Cardiac muscle cell (in vitro differentiated cells and primary cell): ENCODE measurements around the gene NCSTN. TPM values are rescaled to one million over a fixed set of nuclear protein-coding genes. Genes with fewer than 3 reads are reported as not detected.
A peak's percentile ranks its signal among the peaks of the same experiment; 100 is the strongest.

Experiments used
- DNase-seq, 2 donors: peaks; one replicate each; pipeline versions ENCODE4 v3.0.0 to v3.0.0-alpha.2; 2010 to 2017; ENCODE audit warnings: low read depth in 1 of 2, low spot score in 1 of 2
- H3K27ac ChIP-seq: fragments of 200-600 bp; sonication (generic); 2 replicates; pipeline ENCODE4 v1.5.1; 2016
- H3K27me3 ChIP-seq: fragments of 200-600 bp; sonication (generic); 2 replicates; pipeline ENCODE4 v1.6.0; 2016; ENCODE audit warnings: control low read depth
- H3K36me3 ChIP-seq: fragments of 200-600 bp; sonication (generic); 2 replicates; pipeline ENCODE4 v1.5.1; 2016; ENCODE audit warnings: control low read depth
- H3K4me1 ChIP-seq: fragments of 200-600 bp; sonication (generic); 2 replicates; pipeline ENCODE4 v1.8.1; 2017; ENCODE audit warnings: low read depth, mild to moderate bottlenecking, mixed run types
- H3K4me3 ChIP-seq: fragments of 200-600 bp; sonication (generic); 2 replicates; pipeline ENCODE4 v1.5.1; 2016; ENCODE audit warnings: mild to moderate bottlenecking
- H3K9me3 ChIP-seq: fragments of 200-600 bp; sonication (generic); 2 replicates; pipeline ENCODE4 v1.5.1; 2017; ENCODE audit warnings: low read depth, mild to moderate bottlenecking, control low read depth
- polyA plus RNA-seq: library from polyadenylated mRNA; unstranded; fragments of >200 nt; fragmentation: Nextera tagmentation; extraction: Ambion mirVana; gene quantifications from 2 replicates; pipeline ENCODE4 v1.2.1, GENCODE V29; 2016
- total RNA-seq: library from RNA; depleted of rRNA; stranded (reverse); fragments of >200 nt; gene quantifications from 2 replicates; pipeline ENCODE4 v1.2.3, GENCODE V29; 2016
- TF ChIP-seq, protein P1 (sequence below): IDR thresholded peaks from 2 replicates; pipeline ENCODE4 v1.5.1; 2012; ENCODE audit warnings: low read depth, mild to moderate bottlenecking, low read length

The NCSTN gene
- total and polyA plus RNA-seq, 2 experiments from 2014 or later, result 55.4 to 113 TPM

DNA sequence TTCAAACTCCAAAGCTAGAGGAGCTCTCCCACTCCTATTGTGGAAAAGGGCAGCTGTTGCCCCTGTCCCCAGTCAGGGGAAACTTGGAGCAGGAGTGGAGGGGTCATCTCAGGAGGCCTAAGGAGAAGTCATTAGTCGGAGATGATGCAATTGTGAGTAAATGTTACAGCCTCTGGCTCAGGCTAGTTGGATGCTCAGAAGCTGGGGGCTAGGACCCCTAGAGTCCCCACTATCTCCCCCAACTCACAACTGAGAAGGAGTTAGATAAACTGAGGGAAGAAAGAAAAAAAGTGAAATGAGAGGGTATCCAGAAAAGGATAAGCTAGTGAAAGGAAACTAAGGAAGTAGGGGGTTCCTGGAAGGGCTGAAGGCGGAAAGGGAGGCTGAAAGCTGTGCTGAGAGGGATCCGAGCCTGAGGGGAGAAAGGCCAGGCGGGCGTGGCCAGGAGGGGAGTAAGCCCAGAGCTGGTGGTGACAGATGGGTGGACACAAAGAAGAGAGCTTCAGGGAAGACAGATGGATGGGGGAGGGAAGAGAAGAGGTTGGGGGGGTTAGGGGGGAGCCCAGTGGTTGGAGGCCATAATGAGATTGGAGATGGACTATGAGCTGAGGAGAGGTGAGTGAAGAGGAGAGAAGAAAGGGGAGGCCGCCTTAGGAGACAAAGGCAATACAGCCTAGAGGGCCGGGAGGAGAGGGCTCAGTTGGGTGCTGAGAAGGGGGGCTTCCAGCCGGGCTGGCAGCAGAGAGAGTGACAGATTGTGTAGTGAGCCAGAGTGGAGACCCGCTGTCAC is 19.2 kb downstream of the NCSTN start:
- H3K27me3 ChIP-seq, result no peaks in the 10 kb centered on the region
- no peaks in the 10 kb centered on the region for H3K9me3 ChIP-seq
- H3K27ac ChIP-seq, result peak overlapping the region; percentile 67
- TF ChIP-seq, protein P1, sequence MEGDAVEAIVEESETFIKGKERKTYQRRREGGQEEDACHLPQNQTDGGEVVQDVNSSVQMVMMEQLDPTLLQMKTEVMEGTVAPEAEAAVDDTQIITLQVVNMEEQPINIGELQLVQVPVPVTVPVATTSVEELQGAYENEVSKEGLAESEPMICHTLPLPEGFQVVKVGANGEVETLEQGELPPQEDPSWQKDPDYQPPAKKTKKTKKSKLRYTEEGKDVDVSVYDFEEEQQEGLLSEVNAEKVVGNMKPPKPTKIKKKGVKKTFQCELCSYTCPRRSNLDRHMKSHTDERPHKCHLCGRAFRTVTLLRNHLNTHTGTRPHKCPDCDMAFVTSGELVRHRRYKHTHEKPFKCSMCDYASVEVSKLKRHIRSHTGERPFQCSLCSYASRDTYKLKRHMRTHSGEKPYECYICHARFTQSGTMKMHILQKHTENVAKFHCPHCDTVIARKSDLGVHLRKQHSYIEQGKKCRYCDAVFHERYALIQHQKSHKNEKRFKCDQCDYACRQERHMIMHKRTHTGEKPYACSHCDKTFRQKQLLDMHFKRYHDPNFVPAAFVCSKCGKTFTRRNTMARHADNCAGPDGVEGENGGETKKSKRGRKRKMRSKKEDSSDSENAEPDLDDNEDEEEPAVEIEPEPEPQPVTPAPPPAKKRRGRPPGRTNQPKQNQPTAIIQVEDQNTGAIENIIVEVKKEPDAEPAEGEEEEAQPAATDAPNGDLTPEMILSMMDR, result no peak
- H3K4me3 ChIP-seq, result no peak overlapping the region
- peak; percentile 28 to 39 for DNase-seq
- H3K36me3 ChIP-seq, result no peaks in the 10 kb centered on the region
- H3K4me1 ChIP-seq, result peaks cover 16% of the 10 kb centered on the region

GRCh38 chr1:160363010-160363409 is 19.8 kb downstream of the NCSTN start:
- H3K27me3 ChIP-seq, result no peaks in the 10 kb centered on the region
- no peak overlapping the region for H3K4me3 ChIP-seq
- H3K4me1 ChIP-seq, result peaks cover 16% of the 10 kb centered on the region
- TF ChIP-seq, protein P1, result no peak
- H3K9me3 ChIP-seq, result no peaks in the 10 kb centered on the region
- no peak for DNase-seq
- no peaks in the 10 kb centered on the region for H3K36me3 ChIP-seq
- peak overlapping the region; percentile 67 for H3K27ac ChIP-seq

GRCh38 chr1:160363951-160364735 is 21.0 kb downstream of the NCSTN start:
- H3K27ac ChIP-seq, result no peak overlapping the region

DNA sequence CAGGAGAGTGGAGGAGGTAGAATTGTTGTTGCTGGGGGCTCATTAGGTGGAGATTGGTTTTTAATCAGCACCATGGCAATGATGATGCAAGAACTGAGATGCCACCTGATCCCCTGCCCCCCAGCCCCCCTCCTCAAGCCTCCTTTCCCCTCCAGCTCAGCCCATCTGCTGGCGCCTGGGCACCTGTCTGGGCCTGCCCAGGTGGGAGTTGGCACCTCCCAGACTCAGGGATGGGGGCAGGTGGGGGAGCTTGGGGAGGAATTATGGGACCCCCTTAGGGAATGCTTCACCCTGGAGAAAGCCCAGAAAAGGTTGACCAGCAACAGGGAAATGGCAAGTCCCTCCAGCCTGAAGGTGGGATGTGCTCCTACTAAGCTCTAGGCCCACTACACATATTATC is 22.1 kb downstream of the NCSTN start:
- H3K27me3 ChIP-seq, result no peaks in the 10 kb centered on the region
- H3K36me3 ChIP-seq, result no peaks in the 10 kb centered on the region
- no peak overlapping the region for H3K27ac ChIP-seq
- DNase-seq, result no peak
- H3K9me3 ChIP-seq, result no peaks in the 10 kb centered on the region
- no peak overlapping the region for H3K4me3 ChIP-seq
- TF ChIP-seq, protein P1, result no peak
- H3K4me1 ChIP-seq, result peaks cover 16% of the 10 kb centered on the region

More at GRCh38 chr1:160363951-160364735, 21.0 kb downstream of the NCSTN start:
- TF ChIP-seq, protein P1, result no peak
- H3K36me3 ChIP-seq, result no peaks in the 10 kb centered on the region
- H3K4me1 ChIP-seq, result peaks cover 16% of the 10 kb centered on the region
- H3K9me3 ChIP-seq, result no peaks in the 10 kb centered on the region
- no peak overlapping the region for H3K4me3 ChIP-seq
- DNase-seq, result no peak
- H3K27me3 ChIP-seq, result no peaks in the 10 kb centered on the region

GRCh38 chr1:160366731-160367515 is 23.7 kb downstream of the NCSTN start, which contains the start of gene NHLH1:
Gene NHLH1, plus strand, starts transcription at chr1:160367071. Its CDS starts 3,661 bp downstream, at chr1:160370732.
- DNase-seq, result no peak
- Histone ChIP-seq H3K9me3 (no peaks in the 10 kb centered on the region), H3K27ac (no peak within 1 kb of the TSS), H3K4me3 (no peak within 1 kb of the TSS), H3K4me1 (peaks cover 14% of the 10 kb centered on the region), H3K27me3 (no peaks in the 10 kb centered on the region), H3K36me3 (no peaks in the 10 kb centered on the region)
- TF ChIP-seq, protein P1, result no peak
